K562 (cell line): ENCODE data around the gene RNASEH1. TPM values are rescaled to one million over a fixed set of nuclear protein-coding genes. Genes with fewer than 3 reads are reported as not detected.

Experiments used
- ARNT ChIP-seq, 2 experiments: fragments of 450-650 bp; IDR thresholded peaks; 2 replicates each; pipeline ENCODE4 v1.6.1; 2016; ENCODE audit warnings: mild to moderate bottlenecking in 1 of 2
- FOXA1 ChIP-seq: fragments of 450-650 bp; IDR thresholded peaks from 2 replicates; pipeline ENCODE4 v1.6.1; 2016; ENCODE audit warnings: mild to moderate bottlenecking, borderline replicate concordance
- GABPA ChIP-seq: fragments of 200-800 bp; sonication (Bioruptor generic); conservative IDR thresholded peaks from 2 replicates; pipeline ENCODE4 v1.6.1; 2016; ENCODE audit warnings: low read depth, missing genetic modification characterization, missing compliant biosample characterization
- ILK ChIP-seq: fragments of 450-650 bp; IDR thresholded peaks from 2 replicates; pipeline ENCODE4 v1.6.1; 2016; ENCODE audit warnings: missing genetic modification characterization, low read depth, mild to moderate bottlenecking, missing compliant biosample characterization, moderate library complexity, borderline replicate concordance
- RBM34 ChIP-seq: fragments of 200-400 bp; formaldehyde crosslinking; IDR thresholded peaks from 2 replicates; pipeline ENCODE4 v1.6.1; 2018; ENCODE audit warnings: low read length, borderline replicate concordance; ENCODE audit not compliant: insufficient read depth
- TRIM24 ChIP-seq, 2 experiments: fragments of 450-650 bp; IDR thresholded peaks; 2 replicates each; pipeline ENCODE4 v1.6.1; 2016
- ZNF239 ChIP-seq: fragments of 250-450 bp; sonication (Bioruptor Pico); IDR thresholded peaks from 2 replicates; pipeline ENCODE4 v1.4.0; 2020; ENCODE audit warnings: mild to moderate bottlenecking
- ZNF253 ChIP-seq: fragments of 250-450 bp; sonication (Bioruptor Pico); conservative IDR thresholded peaks from 2 replicates; pipeline ENCODE4 v1.6.1; 2021; ENCODE audit warnings: mild to moderate bottlenecking
- ZNF318 ChIP-seq, 2 experiments: fragments of 450-650 bp; IDR thresholded peaks; 2 replicates each; pipeline ENCODE4 v1.6.1; 2016; ENCODE audit warnings: mild to moderate bottlenecking in 2 of 2, borderline replicate concordance in 1 of 2, low read depth in 1 of 2, moderate library complexity in 1 of 2
- polyA plus RNA-seq, 8 experiments: library from polyadenylated mRNA; depleted of rRNA in 4 of 8; stranded (reverse) in 5 of 8; unstranded in 3 of 8; fragments of >200 nt; fragmentation: Nextera tagmentation in 2 of 8; fragmentation: Illumina TruSeq in 1 of 8; extraction: Ambion mirVana in 2 of 8; extraction: Trizol in 1 of 8; gene quantifications; 2 replicates each; pipeline versions ENCODE4 v1.2.1 to v1.2.3, GENCODE V29; 2011 to 2014; ENCODE audit warnings: inconsistent platforms in 1 of 8, missing spikeins in 1 of 8
- total RNA-seq, 7 experiments: library from RNA; depleted of rRNA in 6 of 7; stranded (reverse); fragments of >200 nt in 6 of 7; fragmentation: Illumina TruSeq in 2 of 7; extraction: Trizol in 2 of 7; gene quantifications; 2 replicates each; pipeline versions ENCODE4 v1.2.1 to v1.2.3, GENCODE V29; 2011 to 2021; ENCODE audit warnings: low replicate concordance in 1 of 7
- TF ChIP-seq, protein P1 (sequence below): fragments of 250-450 bp; sonication (Bioruptor Pico); IDR thresholded peaks from 2 replicates; pipeline ENCODE4 v1.4.0; 2020
- TF ChIP-seq, protein P2 (sequence below): fragments of 250-450 bp; sonication (Bioruptor Pico); IDR thresholded peaks from 2 replicates; pipeline ENCODE4 v1.8.0; 2022; ENCODE audit warnings: moderate library complexity, mild to moderate bottlenecking, inconsistent platforms

Gene RNASEH1
- total and polyA plus RNA-seq, 9 of the 15 experiments (the other 6 are each of a cell fraction or from before 2014, with no cell fraction given) = 25.7 to 47.5 (median 42.8) TPM

DNA sequence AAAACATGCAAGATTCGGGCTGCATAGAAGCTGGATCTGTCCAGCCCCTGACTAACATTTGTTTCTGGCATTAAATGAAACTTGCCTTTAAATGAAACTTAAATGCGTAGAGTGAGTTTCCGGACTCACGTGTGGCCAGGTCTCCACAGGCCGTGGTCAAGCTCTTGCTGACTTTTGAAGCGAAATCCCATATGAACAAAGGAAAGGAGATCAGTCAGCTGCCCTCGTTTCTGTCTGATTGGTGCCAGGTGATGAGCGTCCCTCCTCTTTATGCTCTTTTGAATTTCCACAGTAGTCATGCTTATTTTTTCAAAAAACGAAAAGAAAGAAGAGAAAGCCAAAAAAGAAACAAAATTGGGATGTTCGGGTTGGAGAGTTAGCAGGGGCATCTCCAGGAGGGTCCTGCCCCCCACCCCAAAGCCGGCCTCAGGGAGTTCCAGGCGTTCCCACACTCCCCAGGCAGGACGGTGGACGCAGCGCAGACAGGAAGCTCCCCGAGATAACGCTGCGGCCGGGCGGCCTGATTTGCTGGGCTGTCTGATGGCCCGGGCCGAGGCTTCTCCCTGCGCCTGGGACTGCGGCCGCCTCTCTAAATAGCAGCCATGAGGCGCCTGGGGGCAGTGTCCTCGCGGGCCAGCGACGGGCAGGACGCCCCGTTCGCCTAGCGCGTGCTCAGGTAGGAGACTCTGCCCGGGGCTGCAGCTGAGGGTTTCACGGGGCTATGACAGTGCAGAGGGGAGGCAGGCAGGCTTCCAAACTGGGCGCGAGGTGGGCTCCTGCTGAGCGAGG is 36.6 kb upstream of the RNASEH1 start, which contains the start of gene COLEC11 (continued):
- TF ChIP-seq ZNF318 (IDR thresholded peaks at IDR 0.05; ENCODE audit: borderline replicate concordance in 1 of 2, low read depth in 1 of 2) (no peak), ILK (tag) (no peak), RBM34 (no peak), TRIM24 (IDR thresholded peaks at IDR 0.05) (no peak), ZNF239 (CRISPR knock-in tag) (no peak), GABPA (peak; percentile 53; the same call in 1 of the 2 replicates), FOXA1 (no peak), ARNT (IDR thresholded peaks at IDR 0.05) (no peak), ZNF253 (CRISPR knock-in tag) (no peak)
- TF ChIP-seq, protein P1, sequence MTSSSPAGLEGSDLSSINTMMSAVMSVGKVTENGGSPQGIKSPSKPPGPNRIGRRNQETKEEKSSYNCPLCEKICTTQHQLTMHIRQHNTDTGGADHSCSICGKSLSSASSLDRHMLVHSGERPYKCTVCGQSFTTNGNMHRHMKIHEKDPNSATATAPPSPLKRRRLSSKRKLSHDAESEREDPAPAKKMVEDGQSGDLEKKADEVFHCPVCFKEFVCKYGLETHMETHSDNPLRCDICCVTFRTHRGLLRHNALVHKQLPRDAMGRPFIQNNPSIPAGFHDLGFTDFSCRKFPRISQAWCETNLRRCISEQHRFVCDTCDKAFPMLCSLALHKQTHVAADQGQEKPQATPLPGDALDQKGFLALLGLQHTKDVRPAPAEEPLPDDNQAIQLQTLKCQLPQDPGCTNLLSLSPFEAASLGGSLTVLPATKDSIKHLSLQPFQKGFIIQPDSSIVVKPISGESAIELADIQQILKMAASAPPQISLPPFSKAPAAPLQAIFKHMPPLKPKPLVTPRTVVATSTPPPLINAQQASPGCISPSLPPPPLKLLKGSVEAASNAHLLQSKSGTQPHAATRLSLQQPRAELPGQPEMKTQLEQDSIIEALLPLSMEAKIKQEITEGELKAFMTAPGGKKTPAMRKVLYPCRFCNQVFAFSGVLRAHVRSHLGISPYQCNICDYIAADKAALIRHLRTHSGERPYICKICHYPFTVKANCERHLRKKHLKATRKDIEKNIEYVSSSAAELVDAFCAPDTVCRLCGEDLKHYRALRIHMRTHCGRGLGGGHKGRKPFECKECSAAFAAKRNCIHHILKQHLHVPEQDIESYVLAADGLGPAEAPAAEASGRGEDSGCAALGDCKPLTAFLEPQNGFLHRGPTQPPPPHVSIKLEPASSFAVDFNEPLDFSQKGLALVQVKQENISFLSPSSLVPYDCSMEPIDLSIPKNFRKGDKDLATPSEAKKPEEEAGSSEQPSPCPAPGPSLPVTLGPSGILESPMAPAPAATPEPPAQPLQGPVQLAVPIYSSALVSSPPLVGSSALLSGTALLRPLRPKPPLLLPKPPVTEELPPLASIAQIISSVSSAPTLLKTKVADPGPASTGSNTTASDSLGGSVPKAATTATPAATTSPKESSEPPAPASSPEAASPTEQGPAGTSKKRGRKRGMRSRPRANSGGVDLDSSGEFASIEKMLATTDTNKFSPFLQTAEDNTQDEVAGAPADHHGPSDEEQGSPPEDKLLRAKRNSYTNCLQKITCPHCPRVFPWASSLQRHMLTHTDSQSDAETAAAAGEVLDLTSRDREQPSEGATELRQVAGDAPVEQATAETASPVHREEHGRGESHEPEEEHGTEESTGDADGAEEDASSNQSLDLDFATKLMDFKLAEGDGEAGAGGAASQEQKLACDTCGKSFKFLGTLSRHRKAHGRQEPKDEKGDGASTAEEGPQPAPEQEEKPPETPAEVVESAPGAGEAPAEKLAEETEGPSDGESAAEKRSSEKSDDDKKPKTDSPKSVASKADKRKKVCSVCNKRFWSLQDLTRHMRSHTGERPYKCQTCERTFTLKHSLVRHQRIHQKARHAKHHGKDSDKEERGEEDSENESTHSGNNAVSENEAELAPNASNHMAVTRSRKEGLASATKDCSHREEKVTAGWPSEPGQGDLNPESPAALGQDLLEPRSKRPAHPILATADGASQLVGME (CRISPR knock-in tag) = no peak
- TF ChIP-seq, protein P2, sequence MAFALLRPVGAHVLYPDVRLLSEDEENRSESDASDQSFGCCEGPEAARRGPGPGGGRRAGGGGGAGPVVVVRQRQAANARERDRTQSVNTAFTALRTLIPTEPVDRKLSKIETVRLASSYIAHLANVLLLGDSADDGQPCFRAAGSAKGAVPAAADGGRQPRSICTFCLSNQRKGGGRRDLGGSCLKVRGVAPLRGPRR = no peak
